Left lung (tissue), 10 donors: Measurements from ENCODE around the gene DGUOK. TPM values are rescaled to one million over a fixed set of nuclear protein-coding genes. Genes with fewer than 3 reads are reported as not detected.

Experiments
- ATAC-seq: fragments of 200-7000 bp; cut with Tn5 transposase; one replicate; pipeline ENCODE4 v1.9.1; 2020; ENCODE audit warnings: moderate library complexity
- DNase-seq, 4 donors: peaks; one replicate each; pipeline ENCODE4 v3.0.0-alpha.2; 2013 to 2020
- H3K27ac ChIP-seq, 2 donors: fragments of 200-600 bp; sonication (generic) in 1 of 2; one replicate each; pipeline versions ENCODE4 v1.5.0 to v1.8.0; 2020 to 2021
- H3K27me3 ChIP-seq, 2 donors: fragments of 200-600 bp; sonication (generic) in 1 of 2; one replicate each; pipeline versions ENCODE4 v1.5.0 to v1.8.0; 2020 to 2021
- H3K36me3 ChIP-seq, 2 donors: fragments of 200-600 bp; sonication (generic) in 1 of 2; one replicate each; pipeline versions ENCODE4 v1.5.0 to v1.8.0; 2020 to 2021
- H3K4me1 ChIP-seq, 2 donors: fragments of 200-600 bp; one replicate each; pipeline ENCODE4 v1.8.0; 2021
- H3K4me3 ChIP-seq, 2 donors: fragments of 200-600 bp; sonication (generic) in 1 of 2; one replicate each; pipeline versions ENCODE4 v1.5.0 to v1.8.0; 2020 to 2021; ENCODE audit warnings: mild to moderate bottlenecking in 1 of 2
- H3K9me3 ChIP-seq, 2 donors: fragments of 200-600 bp; sonication (generic) in 1 of 2; one replicate each; pipeline versions ENCODE4 v1.5.0 to v1.8.0; 2020 to 2021
- intact Hi-C, 2 donors: fragments of 100-400 bp; cut with DNase I; formaldehyde crosslinking; loops; one replicate each; pipeline versions ENCODE4 v1.11.2 to v1.14.2; 2022
- polyA plus RNA-seq, 6 donors: library from polyadenylated mRNA; unstranded; fragments of 120-200 nt; gene quantifications; one replicate each; pipeline ENCODE4 v1.2.1, GENCODE V29; 2013; ENCODE audit not compliant: insufficient read length in 6 of 6
- total RNA-seq, 2 donors: library from RNA; stranded (reverse); fragmentation: NEBNext Ultra II Directional; extraction: Animal tissue kit (Norgen Biotek cat#: 25700); gene quantifications; one replicate each; pipeline ENCODE4 v1.2.1, GENCODE V29; 2021
- TF ChIP-seq, protein P1 (sequence below), 2 donors: fragments of 200-600 bp; sonication (generic) in 1 of 2; IDR thresholded peaks; one replicate each; pipeline versions ENCODE4 v1.5.0 to v1.8.0; 2021; ENCODE audit warnings: antibody characterized with exemption in 2 of 2
- donor health status: DM: no; HTN: yes; CAD: no.
- donor health status: DM: no; HTN: no; CAD: no.

Gene DGUOK
- total and polyA plus RNA-seq, 8 donors: 32.1 to 64.5 (median 60.3) TPM

GRCh38 chr2:73999881-74000597, 73.4 kb downstream of the DGUOK start:
- TF ChIP-seq, protein P1, sequence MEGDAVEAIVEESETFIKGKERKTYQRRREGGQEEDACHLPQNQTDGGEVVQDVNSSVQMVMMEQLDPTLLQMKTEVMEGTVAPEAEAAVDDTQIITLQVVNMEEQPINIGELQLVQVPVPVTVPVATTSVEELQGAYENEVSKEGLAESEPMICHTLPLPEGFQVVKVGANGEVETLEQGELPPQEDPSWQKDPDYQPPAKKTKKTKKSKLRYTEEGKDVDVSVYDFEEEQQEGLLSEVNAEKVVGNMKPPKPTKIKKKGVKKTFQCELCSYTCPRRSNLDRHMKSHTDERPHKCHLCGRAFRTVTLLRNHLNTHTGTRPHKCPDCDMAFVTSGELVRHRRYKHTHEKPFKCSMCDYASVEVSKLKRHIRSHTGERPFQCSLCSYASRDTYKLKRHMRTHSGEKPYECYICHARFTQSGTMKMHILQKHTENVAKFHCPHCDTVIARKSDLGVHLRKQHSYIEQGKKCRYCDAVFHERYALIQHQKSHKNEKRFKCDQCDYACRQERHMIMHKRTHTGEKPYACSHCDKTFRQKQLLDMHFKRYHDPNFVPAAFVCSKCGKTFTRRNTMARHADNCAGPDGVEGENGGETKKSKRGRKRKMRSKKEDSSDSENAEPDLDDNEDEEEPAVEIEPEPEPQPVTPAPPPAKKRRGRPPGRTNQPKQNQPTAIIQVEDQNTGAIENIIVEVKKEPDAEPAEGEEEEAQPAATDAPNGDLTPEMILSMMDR (IDR thresholded peaks at IDR 0.05): no peak
- no peak overlapping the region for H3K27ac ChIP-seq
- H3K27me3 ChIP-seq: no peaks in the 10 kb centered on the region
- peaks cover 0 to 12% of the 10 kb centered on the region in 2 donors for H3K36me3 ChIP-seq
- H3K9me3 ChIP-seq: no peaks in the 10 kb centered on the region
- DNase-seq: peak in 1 of 4 donors; percentile 46
- peaks cover 11 to 76% of the 10 kb centered on the region in 2 donors for H3K4me1 ChIP-seq
- no peak overlapping the region for H3K4me3 ChIP-seq
- intact Hi-C loops: no loop called here
- peak; percentile 14 for ATAC-seq

GRCh38 chr2:74000666-74001065, 74.0 kb downstream of the DGUOK start:
- Histone ChIP-seq H3K4me1 (peaks cover 11 to 77% of the 10 kb centered on the region in 2 donors), H3K27me3 (no peaks in the 10 kb centered on the region), H3K36me3 (peaks cover 0 to 15% of the 10 kb centered on the region in 2 donors), H3K4me3 (no peak overlapping the region), H3K27ac (no peak overlapping the region), H3K9me3 (no peaks in the 10 kb centered on the region)
- ATAC-seq: no peak
- TF ChIP-seq, protein P1 (IDR thresholded peaks at IDR 0.05): no peak
- DNase-seq: no peak
- intact Hi-C loops: no loop called here

GRCh38 chr2:74001121-74001520, 74.4 kb downstream of the DGUOK start:
- no peak overlapping the region for H3K4me3 ChIP-seq
- no peaks in the 10 kb centered on the region for H3K27me3 ChIP-seq
- intact Hi-C loops: no loop called here
- no peak overlapping the region for H3K27ac ChIP-seq
- H3K36me3 ChIP-seq: peaks cover 0 to 19% of the 10 kb centered on the region in 2 donors
- no peaks in the 10 kb centered on the region for H3K9me3 ChIP-seq
- ATAC-seq: no peak
- no peak for DNase-seq
- peaks cover 14 to 77% of the 10 kb centered on the region in 2 donors for H3K4me1 ChIP-seq
- TF ChIP-seq, protein P1 (IDR thresholded peaks at IDR 0.05): no peak

DNA sequence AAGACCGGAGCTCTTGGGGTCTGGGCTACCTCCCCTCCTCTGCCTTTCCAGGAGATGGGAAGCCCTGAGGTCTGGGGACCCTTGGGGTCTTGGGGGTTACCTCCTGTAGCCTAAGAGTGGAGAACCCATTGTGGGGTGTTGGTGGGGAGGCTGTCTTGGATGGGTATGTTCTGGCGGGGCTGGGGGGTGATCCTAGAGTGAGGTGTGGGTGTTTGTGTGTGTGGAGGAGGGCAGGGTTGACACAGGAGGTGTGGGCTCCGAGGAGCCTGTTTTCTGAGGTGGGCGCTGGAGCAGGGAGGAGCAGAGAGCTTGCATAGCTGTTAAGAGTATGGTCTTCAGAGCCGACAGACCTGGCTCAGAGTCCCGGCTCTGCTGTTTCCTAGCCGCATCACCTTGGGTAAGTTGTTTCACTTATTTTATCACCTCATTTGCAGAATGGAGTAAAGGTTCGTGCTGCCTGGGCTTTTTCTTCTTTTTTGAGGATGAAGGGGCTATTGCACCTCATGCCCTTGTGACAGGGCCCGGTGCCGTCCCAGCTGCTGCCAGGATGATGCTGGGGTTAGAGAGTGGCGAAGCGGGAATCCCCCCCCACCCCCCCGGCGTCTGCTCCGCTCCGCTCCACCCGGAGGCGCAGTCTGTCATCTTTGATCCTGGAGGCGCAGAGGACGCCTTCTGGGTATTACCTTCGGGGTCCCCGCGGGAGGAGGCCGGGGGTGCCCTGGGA, 75.3 kb downstream of the DGUOK start:
- no peak for DNase-seq
- peaks cover 20 to 81% of the 10 kb centered on the region in 2 donors for H3K4me1 ChIP-seq
- intact Hi-C loops: no loop called here

More for the DNA sequence above, 75.3 kb downstream of the DGUOK start:
- Histone ChIP-seq H3K27me3 (no peaks in the 10 kb centered on the region), H3K36me3 (peaks cover 0 to 23% of the 10 kb centered on the region in 2 donors), H3K9me3 (no peaks in the 10 kb centered on the region), H3K27ac (peak overlapping the region in 1 of 2 donors; percentile 13), H3K4me3 (peak overlapping the region; percentile 40 to 53)
- no peak for ATAC-seq
- TF ChIP-seq, protein P1 (IDR thresholded peaks at IDR 0.05): no peak
